Keratinocyte (primary cell): Measurements from ENCODE around the gene RNF166. TPM values are rescaled to one million over a fixed set of nuclear protein-coding genes. Genes with fewer than 3 reads are reported as not detected.

Experiments
- DNase-seq: peaks from one replicate; pipeline ENCODE4 v3.0.0-alpha.2; 2011; ENCODE audit warnings: low read depth, missing footprints, low spot score
- FAIRE-seq: peaks from 2 replicates; lab custom pipeline; 2011; peaks lifted over from hg19 to GRCh38; lab: Jason Lieb, UNC
- H2AFZ ChIP-seq: 2 replicates; pipeline ENCODE4 v1.6.0; 2012; ENCODE audit warnings: low read length, control low read depth, inconsistent platforms; ENCODE audit not compliant: control insufficient read depth
- H3K27ac ChIP-seq: 2 replicates; pipeline ENCODE4 v1.5.1; 2011; ENCODE audit warnings: low read length; ENCODE audit not compliant: control insufficient read depth, insufficient read depth
- H3K27me3 ChIP-seq: 3 replicates; pipeline ENCODE4 v1.6.0; 2011; ENCODE audit warnings: low read length; ENCODE audit not compliant: control insufficient read depth, insufficient read depth; ENCODE audit errors: extremely low read depth
- H3K36me3 ChIP-seq, 2 experiments: 2 replicates in 1 of 2; 3 replicates in 1 of 2; pipeline ENCODE4 v1.5.1; 2011; ENCODE audit warnings: low read length in 2 of 2, mild to moderate bottlenecking in 1 of 2; ENCODE audit not compliant: control insufficient read depth in 2 of 2, insufficient read depth in 2 of 2; ENCODE audit errors: extremely low read depth in 1 of 2
- H3K4me1 ChIP-seq: 3 replicates; pipeline ENCODE4 v1.5.1; 2011; ENCODE audit warnings: low read length; ENCODE audit not compliant: control insufficient read depth, insufficient read depth; ENCODE audit errors: extremely low read depth
- H3K4me2 ChIP-seq: 3 replicates; pipeline ENCODE4 v1.6.0; 2011; ENCODE audit warnings: low read depth, low read length; ENCODE audit not compliant: control insufficient read depth, insufficient read depth; ENCODE audit errors: extremely low read depth
- H3K4me3 ChIP-seq, 3 experiments: fragments of 200-600 bp in 1 of 3; sonication (generic) in 1 of 3; 2 replicates in 2 of 3; 3 replicates in 1 of 3; pipeline ENCODE4 v1.5.1; 2011 to 2016; ENCODE audit warnings: low read length in 3 of 3, mild to moderate bottlenecking in 3 of 3, control low read depth in 2 of 3, inconsistent platforms in 1 of 3, low read depth in 1 of 3, mixed read lengths in 1 of 3, mixed run types in 1 of 3, moderate library complexity in 1 of 3; ENCODE audit not compliant: control insufficient read depth in 2 of 3, insufficient read depth in 2 of 3; ENCODE audit errors: extremely low read depth in 1 of 3
- H3K79me2 ChIP-seq: 2 replicates; pipeline ENCODE4 v1.6.0; 2012; ENCODE audit warnings: low read length; ENCODE audit not compliant: control insufficient read depth, insufficient read depth
- H3K9ac ChIP-seq: 3 replicates; pipeline ENCODE4 v1.6.0; 2011; ENCODE audit warnings: low read length; ENCODE audit not compliant: control insufficient read depth, insufficient read depth; ENCODE audit errors: extremely low read depth
- H3K9me1 ChIP-seq: 3 replicates; pipeline ENCODE4 v1.6.0; 2011; ENCODE audit warnings: low read length; ENCODE audit not compliant: control insufficient read depth, insufficient read depth; ENCODE audit errors: extremely low read depth
- H3K9me3 ChIP-seq: 2 replicates; pipeline ENCODE4 v1.5.1; 2012; ENCODE audit warnings: low read depth, low read length; ENCODE audit not compliant: control insufficient read depth
- H4K20me1 ChIP-seq: 3 replicates; pipeline ENCODE4 v1.6.0; 2011; ENCODE audit warnings: low read length; ENCODE audit not compliant: control insufficient read depth, insufficient read depth; ENCODE audit errors: extremely low read depth
- EZH2 ChIP-seq: IDR thresholded peaks from one replicate; pipeline ENCODE4 v1.6.1; 2012; ENCODE audit warnings: inconsistent platforms, mild to moderate bottlenecking, low read length, moderate library complexity
- dilution Hi-C: fragments of 300-500 bp; cut with MboI; formaldehyde crosslinking; loops from one replicate; pipeline ENCODE4 v1.7.0; 2020; ENCODE audit warnings: low sequenced_read_pairs; ENCODE audit not compliant: extremely low pct_ligation_motif_present
- polyA plus RNA-seq, 5 experiments: library from polyadenylated mRNA; depleted of rRNA in 3 of 5; stranded (reverse) in 3 of 5; stranded (forward) in 1 of 5; unstranded in 1 of 5; fragments of >200 nt; gene quantifications; 1 replicate in 1 of 5; 2 replicates in 3 of 5; 3 replicates in 1 of 5; pipeline versions ENCODE4 v1.2.1 to v1.2.3, GENCODE V29; 2011 to 2012; ENCODE audit warnings: missing spikeins in 2 of 5, low read depth in 1 of 5, low replicate concordance in 1 of 5
- TF ChIP-seq, protein P1 (sequence below), 3 experiments: IDR thresholded peaks in 1 of 3; conservative IDR thresholded peaks in 1 of 3; optimal IDR thresholded peaks in 1 of 3; 2 replicates in 2 of 3; 3 replicates in 1 of 3; pipeline versions ENCODE3 to v1.5.1; 2011; ENCODE audit warnings: low read length in 3 of 3, mild to moderate bottlenecking in 3 of 3, moderate library complexity in 2 of 3, control low read depth in 1 of 3, inconsistent platforms in 1 of 3; ENCODE audit not compliant: insufficient read depth in 2 of 3; ENCODE audit errors: extremely low read depth in 1 of 3

Gene RNF166
- polyA plus RNA-seq, 1 donor (not counting 4 experiments of a cell fraction or from before 2014, with no cell fraction given): 3.4 TPM

GRCh38 chr16:88681709-88682451, 24.3 kb downstream of the RNF166 start:
- no peak for FAIRE-seq
- Histone ChIP-seq H3K4me3 (no peak overlapping the region), H3K27ac (no peak overlapping the region), H3K36me3 (no peaks in the 10 kb centered on the region), H4K20me1 (no peaks in the 10 kb centered on the region), H3K9ac (no peak overlapping the region), H3K4me2 (no peak overlapping the region), H3K27me3 (peaks cover 41% of the 10 kb centered on the region), H3K9me3 (no peaks in the 10 kb centered on the region), H3K79me2 (no peaks in the 10 kb centered on the region), H2AFZ (no peak overlapping the region), H3K9me1 (no peaks in the 10 kb centered on the region), H3K4me1 (peaks cover 11% of the 10 kb centered on the region)
- dilution Hi-C loops: no loop called here
- TF ChIP-seq, protein P1, sequence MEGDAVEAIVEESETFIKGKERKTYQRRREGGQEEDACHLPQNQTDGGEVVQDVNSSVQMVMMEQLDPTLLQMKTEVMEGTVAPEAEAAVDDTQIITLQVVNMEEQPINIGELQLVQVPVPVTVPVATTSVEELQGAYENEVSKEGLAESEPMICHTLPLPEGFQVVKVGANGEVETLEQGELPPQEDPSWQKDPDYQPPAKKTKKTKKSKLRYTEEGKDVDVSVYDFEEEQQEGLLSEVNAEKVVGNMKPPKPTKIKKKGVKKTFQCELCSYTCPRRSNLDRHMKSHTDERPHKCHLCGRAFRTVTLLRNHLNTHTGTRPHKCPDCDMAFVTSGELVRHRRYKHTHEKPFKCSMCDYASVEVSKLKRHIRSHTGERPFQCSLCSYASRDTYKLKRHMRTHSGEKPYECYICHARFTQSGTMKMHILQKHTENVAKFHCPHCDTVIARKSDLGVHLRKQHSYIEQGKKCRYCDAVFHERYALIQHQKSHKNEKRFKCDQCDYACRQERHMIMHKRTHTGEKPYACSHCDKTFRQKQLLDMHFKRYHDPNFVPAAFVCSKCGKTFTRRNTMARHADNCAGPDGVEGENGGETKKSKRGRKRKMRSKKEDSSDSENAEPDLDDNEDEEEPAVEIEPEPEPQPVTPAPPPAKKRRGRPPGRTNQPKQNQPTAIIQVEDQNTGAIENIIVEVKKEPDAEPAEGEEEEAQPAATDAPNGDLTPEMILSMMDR (optimal IDR thresholded peaks at IDR 0.05 in 1 of 3, IDR thresholded peaks at IDR 0.05 in 1 of 3, conservative IDR thresholded peaks at IDR 0.05 in 1 of 3; ENCODE audit: extremely low read depth in 1 of 3, insufficient read depth in 2 of 3, low read length in 3 of 3): no peak
- TF ChIP-seq EZH2: no peak
- DNase-seq: no peak

DNA sequence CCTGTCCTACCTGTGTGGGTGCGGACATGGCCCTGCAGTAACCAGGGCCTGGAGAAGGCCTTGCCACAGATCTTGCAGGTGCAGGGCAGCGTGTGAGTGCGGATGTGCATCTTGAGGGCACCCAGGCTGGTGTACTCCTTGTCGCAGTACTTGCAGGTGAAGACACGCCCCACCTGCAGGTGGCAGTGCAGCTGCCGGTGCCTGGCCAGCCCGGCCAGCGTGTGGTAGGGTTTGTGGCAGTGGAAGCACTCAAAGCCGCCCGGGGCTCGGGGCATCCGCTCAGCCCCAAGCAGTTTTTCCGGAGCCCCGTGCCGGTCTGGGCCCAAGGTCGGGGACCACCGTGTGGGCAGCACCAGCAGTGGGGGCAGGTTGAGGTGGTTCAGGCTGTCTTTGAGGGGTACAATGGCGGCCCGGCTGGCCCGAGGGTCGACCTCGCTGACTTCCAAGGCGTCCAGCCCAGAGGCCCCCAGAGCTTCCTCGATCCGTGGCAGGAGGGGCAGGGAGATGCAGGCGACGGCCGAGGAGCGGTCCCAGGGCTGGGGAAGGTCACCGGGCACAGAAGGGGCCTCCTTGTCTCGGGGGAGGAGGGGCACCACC, 25.0 kb downstream of the RNF166 start:
- Histone ChIP-seq H3K4me3 (no peak overlapping the region), H3K4me2 (no peak overlapping the region)

More for the DNA sequence above, 25.0 kb downstream of the RNF166 start:
- no peaks in the 10 kb centered on the region for H3K9me1 ChIP-seq
- H3K27me3 ChIP-seq: peaks cover 36% of the 10 kb centered on the region
- H3K36me3 ChIP-seq: no peaks in the 10 kb centered on the region
- H3K27ac ChIP-seq: no peak overlapping the region
- no peaks in the 10 kb centered on the region for H3K9me3 ChIP-seq
- DNase-seq (no peak), FAIRE-seq (no peak)
- H3K4me1 ChIP-seq: peaks cover 11% of the 10 kb centered on the region
- no peaks in the 10 kb centered on the region for H4K20me1 ChIP-seq
- no peak overlapping the region for H3K9ac ChIP-seq
- TF ChIP-seq, protein P1 (optimal IDR thresholded peaks at IDR 0.05 in 1 of 3, IDR thresholded peaks at IDR 0.05 in 1 of 3, conservative IDR thresholded peaks at IDR 0.05 in 1 of 3; ENCODE audit: extremely low read depth in 1 of 3, insufficient read depth in 2 of 3, low read length in 3 of 3): peak; percentile 44 to 91 (median 88)
- TF ChIP-seq EZH2: no peak
- dilution Hi-C loops: no loop called here
- no peaks in the 10 kb centered on the region for H3K79me2 ChIP-seq
- no peak overlapping the region for H2AFZ ChIP-seq
